Stimulated activated CD4-positive, alpha-beta T cell treated with anti-CD3 and anti-CD28 coated beads, Interleukin-2, amount 100 ng/mL, for 4 hours (primary cell): ENCODE data around the gene TBX2.

Experiments used
- DNase-seq: peaks from one replicate; pipeline ENCODE4 v3.0.0-alpha.2; 2020; ENCODE audit warnings: low read depth

TBX2 gene

GRCh38 chr17:61387511-61388305 lies 11.9 kb upstream of the TBX2 start:
- DNase-seq = no peak

- DNase-seq = no peak
These were observed 10.9 kb upstream of the TBX2 start for GRCh38 chr17:61388561-61389356.

GRCh38 chr17:61389670-61390478 lies 9.8 kb upstream of the TBX2 start:
- DNase-seq = no peak

GRCh38 chr17:61390479-61390791 lies 9.2 kb upstream of the TBX2 start:
- DNase-seq = no peak

GRCh38 chr17:61391595-61392291 lies 7.9 kb upstream of the TBX2 start:
- DNase-seq = no peak

GRCh38 chr17:61392679-61393078 lies 7.0 kb upstream of the TBX2 start:
- no peak for DNase-seq

- no peak for DNase-seq
These were observed 6.1 kb upstream of the TBX2 start for GRCh38 chr17:61393550-61393903.

GRCh38 chr17:61393904-61394629 lies 5.6 kb upstream of the TBX2 start:
- no peak for DNase-seq

- no peak for DNase-seq
These were observed 4.8 kb upstream of the TBX2 start for GRCh38 chr17:61394630-61395408.

- no peak for DNase-seq
These were observed 4.1 kb upstream of the TBX2 start for GRCh38 chr17:61395409-61395982.

- DNase-seq = no peak
These were observed 3.6 kb upstream of the TBX2 start for GRCh38 chr17:61395983-61396585.

GRCh38 chr17:61396586-61397085 lies 3.0 kb upstream of the TBX2 start:
- DNase-seq = no peak

- DNase-seq = no peak
These were observed 2.4 kb upstream of the TBX2 start for GRCh38 chr17:61397086-61397842.

GRCh38 chr17:61398721-61399130 lies 917 bp upstream of the TBX2 start:
- DNase-seq = no peak

GRCh38 chr17:61400066-61400716 lies 548 bp downstream of the TBX2 start:
- DNase-seq = no peak

- DNase-seq = no peak
These were observed 1.2 kb downstream of the TBX2 start for GRCh38 chr17:61400717-61401388.

GRCh38 chr17:61401389-61402072 lies 1.9 kb downstream of the TBX2 start:
- DNase-seq = no peak
